Naive thymus-derived CD8-positive, alpha-beta T cell (primary cell): ENCODE measurements around the gene CRTC1. TPM values are rescaled to one million over a fixed set of nuclear protein-coding genes. Genes with fewer than 3 reads are reported as not detected.
"Not testable (repeated sequence)": the region's sequence is repeated elsewhere in the genome, so short reads cannot be mapped to it uniquely, and the experiment has no call there.

Experiments used
- ATAC-seq, 2 donors: fragments of 150-1000 bp; cut with Tn5 transposase in 1 of 2; sonication (Bioruptor Pico), chemical (Tn5 transposase) in 1 of 2; 1 replicate in 1 of 2; 2 replicates in 1 of 2; pipeline ENCODE4 v1.10.0; 2021; ENCODE audit warnings: mild to moderate bottlenecking in 2 of 2, moderate library complexity in 2 of 2
- POLR2A ChIA-PET: fragments of 350-600 bp; sonication (Branson Sonifier 250); formaldehyde crosslinking; loops from one replicate; lab custom pipeline; 2021; ENCODE audit warnings: antibody characterized with exemption; lab: Charles Lee
- DNase-seq, 10 donors: peaks; one replicate each; pipeline versions ENCODE4 v3.0.0 to v3.0.0-alpha.2; 2020 to 2022
- H3K27ac Mint-ChIP-seq, 10 donors: one replicate each; pipeline ENCODE4 v1.8.0; 2020 to 2022; ENCODE audit warnings: mild to moderate bottlenecking in 10 of 10, mixed read lengths in 10 of 10, moderate library complexity in 4 of 10, inconsistent platforms in 1 of 10
- H3K27me3 Mint-ChIP-seq, 5 donors: one replicate each; pipeline ENCODE4 v1.8.0; 2021 to 2022; ENCODE audit warnings: mixed read lengths in 5 of 5
- H3K36me3 Mint-ChIP-seq, 3 donors: one replicate each; pipeline ENCODE4 v1.8.0; 2020 to 2022; ENCODE audit warnings: mixed read lengths in 3 of 3, mild to moderate bottlenecking in 2 of 3, inconsistent platforms in 1 of 3
- H3K4me1 Mint-ChIP-seq, 4 donors: one replicate each; pipeline ENCODE4 v1.8.0; 2021 to 2022; ENCODE audit warnings: mixed read lengths in 4 of 4
- H3K4me3 Mint-ChIP-seq, 10 donors: one replicate each; pipeline ENCODE4 v1.8.0; 2020 to 2022; ENCODE audit warnings: mild to moderate bottlenecking in 10 of 10, mixed read lengths in 10 of 10, moderate library complexity in 6 of 10, inconsistent platforms in 1 of 10
- H3K9me3 Mint-ChIP-seq, 9 donors: one replicate each; pipeline ENCODE4 v1.8.0; 2020 to 2022; ENCODE audit warnings: mixed read lengths in 9 of 9, mild to moderate bottlenecking in 3 of 9, inconsistent platforms in 1 of 9, moderate library complexity in 1 of 9
- polyA plus RNA-seq, 3 donors: library from polyadenylated mRNA; unstranded; fragments of 300-500 nt; fragmentation: Illumina TruSeq; gene quantifications; one replicate each; pipeline ENCODE4 v1.2.3, GENCODE V29; 2021
- total RNA-seq, 8 experiments: library from RNA in 2 of 8; stranded (reverse) in 2 of 8; gene quantifications; one replicate each; pipeline ENCODE4 v1.2.3 and lab custom pipeline; 2021 to 2026

CRTC1 gene
- total and polyA plus RNA-seq, 5 experiments from 2014 or later, result 1.2 to 25.7 (median 2.0) TPM

- Mint-ChIP-seq H3K9me3 (no peaks in the 10 kb centered on the region), H3K27me3 (no peaks in the 10 kb centered on the region), H3K36me3 (peaks cover 0 to 4% (median 0%) of the 10 kb centered on the region in 3 donors), H3K4me1 (peaks cover 17 to 68% (median 53%) of the 10 kb centered on the region in 4 donors), H3K4me3 (peak overlapping the region in 1 of 10 donors; percentile 31), H3K27ac (peak overlapping the region in 4 of 10 donors; percentile 16 to 89 (median 58))
- POLR2A ChIA-PET, result interaction anchor here (1.2 to 1.4 kb wide), 2 partner anchors 13 to 116 kb away, joined by 3 to 5 read pairs; no protein-coding TSS in a partner anchor
- no peak for DNase-seq
- ATAC-seq, result no peak
Measured at GRCh38 chr19:18712981-18713380, 29.5 kb downstream of the CRTC1 start.

GRCh38 chr19:18713550-18714117 is 30.2 kb downstream of the CRTC1 start:
- Mint-ChIP-seq H3K27ac (peak overlapping the region in 4 of 10 donors; percentile 29 to 72 (median 59)), H3K9me3 (no peaks in the 10 kb centered on the region), H3K36me3 (peaks cover 0 to 9% (median under 1%) of the 10 kb centered on the region in 3 donors), H3K4me3 (peak overlapping the region in 3 of 10 donors; percentile 24 to 31 (median 25)), H3K4me1 (peaks cover 19 to 69% (median 55%) of the 10 kb centered on the region in 4 donors), H3K27me3 (no peaks in the 10 kb centered on the region)
- ATAC-seq (peak in 1 of 2 donors; percentile 47), DNase-seq (no peak)
- POLR2A ChIA-PET, result interaction anchor here (1.4 kb wide), 1 partner anchor 116 kb away, joined by 3 read pairs; no protein-coding TSS in a partner anchor

- POLR2A ChIA-PET, result no interaction called here
- DNase-seq (no peak), ATAC-seq (no peak)
- Mint-ChIP-seq H3K4me1 (peaks cover 20 to 60% (median 51%) of the 10 kb centered on the region in 4 donors), H3K27me3 (no peaks in the 10 kb centered on the region), H3K4me3 (peak overlapping the region in 4 of 10 donors; percentile 37 to 52 (median 44)), H3K9me3 (no peaks in the 10 kb centered on the region), H3K27ac (peak overlapping the region in 4 of 10 donors; percentile 11 to 93 (median 40)), H3K36me3 (peaks cover 0 to 18% (median 3%) of the 10 kb centered on the region in 3 donors)
Measured at GRCh38 chr19:18715416-18715815, 31.9 kb downstream of the CRTC1 start.

GRCh38 chr19:18716857-18717256 is 33.4 kb downstream of the CRTC1 start:
- Mint-ChIP-seq H3K4me1 (peaks cover 25 to 60% (median 54%) of the 10 kb centered on the region in 4 donors), H3K36me3 (peaks cover 0 to 27% (median 3%) of the 10 kb centered on the region in 3 donors), H3K27ac (peak overlapping the region in 7 of 10 donors; percentile 58 to 93 (median 80)), H3K9me3 (no peaks in the 10 kb centered on the region), H3K4me3 (no peak overlapping the region), H3K27me3 (no peaks in the 10 kb centered on the region)
- POLR2A ChIA-PET, result no interaction called here
- DNase-seq (no peak), ATAC-seq (no peak)

GRCh38 chr19:18717601-18718000 is 34.1 kb downstream of the CRTC1 start:
- Mint-ChIP-seq H3K27me3 (no peaks in the 10 kb centered on the region), H3K9me3 (no peaks in the 10 kb centered on the region), H3K27ac (peak overlapping the region in 5 of 10 donors; percentile 18 to 87 (median 65)), H3K4me3 (no peak overlapping the region), H3K36me3 (peaks cover 0 to 28% (median 4%) of the 10 kb centered on the region in 3 donors), H3K4me1 (peaks cover 25 to 60% (median 53%) of the 10 kb centered on the region in 4 donors)
- no peak for DNase-seq
- POLR2A ChIA-PET, result no interaction called here
- no peak for ATAC-seq

- no peak for ATAC-seq
- Mint-ChIP-seq H3K9me3 (no peaks in the 10 kb centered on the region), H3K4me3 (peak overlapping the region in 1 of 10 donors; percentile 18), H3K27me3 (no peaks in the 10 kb centered on the region), H3K27ac (peak overlapping the region in 8 of 10 donors; percentile 58 to 87 (median 78)), H3K4me1 (peaks cover 27 to 58% (median 50%) of the 10 kb centered on the region in 4 donors), H3K36me3 (peaks cover 0 to 28% (median 4%) of the 10 kb centered on the region in 3 donors)
- no peak for DNase-seq
- POLR2A ChIA-PET, result no interaction called here
Measured at GRCh38 chr19:18718015-18718526, 34.6 kb downstream of the CRTC1 start.

- Mint-ChIP-seq H3K36me3 (peaks cover 0 to 30% (median 4%) of the 10 kb centered on the region in 3 donors), H3K27me3 (no peaks in the 10 kb centered on the region), H3K9me3 (no peaks in the 10 kb centered on the region), H3K4me1 (peaks cover 31 to 55% (median 45%) of the 10 kb centered on the region in 4 donors), H3K27ac (peak overlapping the region in 5 of 10 donors; percentile 61 to 87 (median 75)), H3K4me3 (no peak overlapping the region)
- POLR2A ChIA-PET, result no interaction called here
- no peak for DNase-seq
- no peak for ATAC-seq
Measured at GRCh38 chr19:18718846-18719458, 35.5 kb downstream of the CRTC1 start.

- H3K4me3 Mint-ChIP-seq, result no peak overlapping the region
- DNase-seq (no peak), ATAC-seq (no peak)
- POLR2A ChIA-PET, result no interaction called here
- H3K4me1 Mint-ChIP-seq, result peaks cover 33 to 57% (median 42%) of the 10 kb centered on the region in 4 donors
- H3K27me3 Mint-ChIP-seq, result no peaks in the 10 kb centered on the region
- H3K9me3 Mint-ChIP-seq, result no peaks in the 10 kb centered on the region
- peaks cover 0 to 30% (median 4%) of the 10 kb centered on the region in 3 donors for H3K36me3 Mint-ChIP-seq
- H3K27ac Mint-ChIP-seq, result peak overlapping the region in 1 of 10 donors; percentile 52
Measured at GRCh38 chr19:18719541-18719940, 36.1 kb downstream of the CRTC1 start.

- DNase-seq, result no peak
- H3K36me3 Mint-ChIP-seq, result peaks cover 0 to 31% (median 3%) of the 10 kb centered on the region in 3 donors
- no peak overlapping the region for H3K27ac Mint-ChIP-seq
- peaks cover 6 to 24% (median 17%) of the 10 kb centered on the region in 4 donors for H3K4me1 Mint-ChIP-seq
- H3K9me3 Mint-ChIP-seq, result no peaks in the 10 kb centered on the region
- no peak overlapping the region for H3K4me3 Mint-ChIP-seq
- no peaks in the 10 kb centered on the region for H3K27me3 Mint-ChIP-seq
- no peak for ATAC-seq
- POLR2A ChIA-PET, result interaction anchor here (1.0 kb wide), 1 partner anchor 30 kb away, joined by 4 read pairs; no protein-coding TSS in a partner anchor
Measured at GRCh38 chr19:18723871-18724377, 40.4 kb downstream of the CRTC1 start.

- Mint-ChIP-seq H3K9me3 (no peaks in the 10 kb centered on the region), H3K27ac (peak overlapping the region in 1 of 10 donors; percentile 59), H3K27me3 (no peaks in the 10 kb centered on the region), H3K4me3 (no peak overlapping the region), H3K36me3 (peaks cover 0 to 18% (median 3%) of the 10 kb centered on the region in 3 donors), H3K4me1 (peaks cover 1 to 22% (median 14%) of the 10 kb centered on the region in 4 donors)
- ATAC-seq (no peak), DNase-seq (no peak)
- POLR2A ChIA-PET, result no interaction called here
Measured at GRCh38 chr19:18725841-18726770, 42.6 kb downstream of the CRTC1 start.

GRCh38 chr19:18726846-18727245 is 43.4 kb downstream of the CRTC1 start:
- H3K27ac Mint-ChIP-seq, result no peak overlapping the region
- H3K36me3 Mint-ChIP-seq, result peaks cover 0 to 18% (median 3%) of the 10 kb centered on the region in 3 donors
- no peaks in the 10 kb centered on the region for H3K27me3 Mint-ChIP-seq
- H3K9me3 Mint-ChIP-seq, result no peaks in the 10 kb centered on the region
- DNase-seq, result no peak
- peaks cover 1 to 22% (median 15%) of the 10 kb centered on the region in 4 donors for H3K4me1 Mint-ChIP-seq
- no peak for ATAC-seq
- POLR2A ChIA-PET, result no interaction called here
- no peak overlapping the region for H3K4me3 Mint-ChIP-seq

- H3K27me3 Mint-ChIP-seq, H3K9me3 Mint-ChIP-seq, DNase-seq, H3K27ac Mint-ChIP-seq, POLR2A ChIA-PET, H3K4me3 Mint-ChIP-seq, ATAC-seq: not testable (repeated sequence)
- H3K36me3 Mint-ChIP-seq, result peaks cover 0 to 17% (median 2%) of the 10 kb centered on the region in 3 donors
- peaks cover 1 to 29% (median 17%) of the 10 kb centered on the region in 4 donors for H3K4me1 Mint-ChIP-seq
Measured at GRCh38 chr19:18727602-18728001, 44.1 kb downstream of the CRTC1 start.
